CD4-positive, alpha-beta T cell treated with Interleukin-6 at 100 ng/mL for 8 hours (primary cell): ENCODE measurements around the gene RALA.
"Not testable (repeated sequence)": the region's sequence is repeated elsewhere in the genome, so short reads cannot be mapped to it uniquely, and the experiment has no call there.

Source experiments
- DNase-seq: peaks from one replicate; pipeline ENCODE4 v3.0.0-alpha.2; 2020; ENCODE audit warnings: mixed read lengths, low spot score

Gene RALA

DNA sequence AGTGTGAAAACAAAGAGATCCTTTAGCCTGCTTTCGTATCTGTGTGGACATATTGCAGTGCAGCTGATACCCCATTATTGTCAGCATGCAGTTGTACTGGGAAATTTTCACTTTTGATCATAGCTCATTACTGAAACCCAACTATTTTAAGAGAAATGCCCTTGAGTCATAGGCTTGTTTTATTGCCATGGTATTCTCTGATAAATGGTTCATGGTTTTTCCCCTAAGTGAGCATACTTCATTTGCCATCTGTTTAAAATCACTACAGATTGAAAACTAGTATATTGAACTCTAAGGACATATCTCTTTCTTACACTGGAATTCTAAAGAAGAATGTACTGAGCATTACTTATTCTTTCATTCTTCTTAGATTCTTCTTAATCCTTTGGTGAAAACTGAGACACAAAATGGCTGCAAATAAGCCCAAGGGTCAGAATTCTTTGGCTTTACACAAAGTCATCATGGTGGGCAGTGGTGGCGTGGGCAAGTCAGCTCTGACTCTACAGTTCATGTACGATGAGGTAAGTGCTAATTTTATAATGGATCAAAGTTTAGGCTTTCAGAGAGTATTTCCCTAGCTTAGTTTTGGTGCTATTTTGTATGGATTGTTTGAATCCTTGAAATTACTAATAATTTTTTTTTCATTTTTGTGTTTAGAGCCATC, 63.0 kb downstream of the RALA start:
- DNase-seq: no peak

DNA sequence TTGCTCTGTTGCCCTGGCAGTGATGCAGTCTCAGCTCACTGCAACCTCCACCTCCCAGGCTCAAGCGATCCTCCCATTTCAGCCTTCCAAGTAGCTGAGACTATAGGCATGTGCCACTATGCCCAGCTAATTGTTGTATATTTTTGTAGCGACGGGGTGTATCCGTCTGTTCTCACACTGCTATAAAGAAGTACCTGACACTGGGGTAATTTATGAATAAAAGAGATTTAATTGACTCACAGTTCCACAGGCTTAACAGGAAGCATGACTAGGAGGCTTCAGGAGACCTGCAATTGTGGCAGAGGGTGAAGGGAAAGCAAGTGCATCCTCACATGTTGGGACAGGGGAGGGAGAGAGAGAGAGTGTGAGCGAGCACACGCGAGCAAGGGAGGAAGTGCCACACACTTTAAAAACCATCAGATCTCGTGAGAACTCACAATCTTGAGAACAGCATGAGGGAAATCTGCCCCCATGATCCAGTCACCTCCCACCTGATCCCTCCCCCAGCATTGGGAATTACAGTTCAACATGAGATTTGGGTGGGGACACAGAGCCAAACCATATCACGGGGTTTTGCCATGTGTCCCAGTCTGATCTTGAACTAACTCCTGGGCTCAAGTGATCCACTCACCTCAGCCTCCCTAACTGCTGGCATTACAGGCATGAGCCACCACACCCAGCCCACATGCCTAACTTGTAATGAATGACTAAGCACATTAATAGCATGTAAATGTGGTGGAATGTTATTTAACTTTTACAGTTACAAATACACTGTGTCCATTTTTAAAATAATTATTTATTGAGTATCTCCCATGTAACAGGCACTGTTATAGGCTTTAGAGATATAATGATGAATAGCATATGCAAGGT, 65.5 kb downstream of the RALA start:
- DNase-seq: no peak

DNA sequence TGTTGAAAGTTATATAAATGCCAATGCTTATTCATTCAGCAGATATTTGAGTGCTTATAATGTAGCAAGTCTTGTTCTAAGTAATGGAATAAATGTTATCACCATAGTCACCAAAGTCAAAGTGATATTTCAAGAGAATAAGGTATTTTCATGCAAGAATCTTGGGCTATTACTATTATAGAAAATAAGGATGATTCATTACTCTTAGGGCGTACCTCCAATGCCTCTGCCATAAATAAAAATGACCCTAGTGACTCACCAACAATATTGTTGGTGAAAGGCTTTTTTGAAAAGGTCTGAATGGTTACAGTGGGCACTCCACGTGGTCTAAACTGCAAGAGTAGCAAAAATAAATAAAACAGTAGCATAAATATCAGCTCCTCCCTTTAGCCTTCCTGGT, 68.4 kb downstream of the RALA start:
- DNase-seq: no peak

DNA sequence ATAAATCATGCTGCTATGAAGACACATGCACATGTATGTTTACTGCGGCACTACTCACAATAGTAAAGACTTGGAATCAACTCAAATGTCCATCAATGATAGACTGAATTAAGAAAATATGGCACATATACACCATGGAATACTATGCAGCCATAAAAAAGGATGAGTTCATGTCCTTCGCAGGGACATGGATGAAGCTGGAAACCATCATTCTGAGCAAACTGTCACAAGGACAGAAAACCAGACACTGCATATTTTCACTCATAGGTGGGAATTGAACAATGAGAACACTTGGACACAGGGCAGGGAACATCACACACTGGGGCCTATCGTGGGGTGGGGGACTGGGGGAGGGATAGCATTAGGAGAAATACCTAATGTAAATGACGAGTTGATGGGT, 69.7 kb downstream of the RALA start:
- DNase-seq: not testable (repeated sequence)

DNA sequence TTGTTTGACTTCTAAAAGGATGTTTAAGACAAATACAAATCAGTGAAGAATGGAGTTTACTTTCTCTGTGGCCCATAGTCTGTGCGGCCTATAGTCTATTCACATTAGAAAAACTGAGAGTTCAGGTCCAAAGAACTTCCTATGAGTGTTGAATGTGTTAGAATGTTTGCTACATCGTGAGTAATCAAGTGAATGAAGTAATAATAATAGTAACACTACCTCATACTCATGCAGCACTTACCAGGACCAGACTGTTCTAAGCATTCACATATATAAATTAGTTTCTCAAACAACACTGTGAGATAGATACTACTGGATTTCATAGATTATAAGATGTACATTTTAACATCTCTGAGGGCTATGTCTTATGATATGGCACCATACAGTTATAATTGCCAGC, 70.4 kb downstream of the RALA start:
- no peak for DNase-seq

DNA sequence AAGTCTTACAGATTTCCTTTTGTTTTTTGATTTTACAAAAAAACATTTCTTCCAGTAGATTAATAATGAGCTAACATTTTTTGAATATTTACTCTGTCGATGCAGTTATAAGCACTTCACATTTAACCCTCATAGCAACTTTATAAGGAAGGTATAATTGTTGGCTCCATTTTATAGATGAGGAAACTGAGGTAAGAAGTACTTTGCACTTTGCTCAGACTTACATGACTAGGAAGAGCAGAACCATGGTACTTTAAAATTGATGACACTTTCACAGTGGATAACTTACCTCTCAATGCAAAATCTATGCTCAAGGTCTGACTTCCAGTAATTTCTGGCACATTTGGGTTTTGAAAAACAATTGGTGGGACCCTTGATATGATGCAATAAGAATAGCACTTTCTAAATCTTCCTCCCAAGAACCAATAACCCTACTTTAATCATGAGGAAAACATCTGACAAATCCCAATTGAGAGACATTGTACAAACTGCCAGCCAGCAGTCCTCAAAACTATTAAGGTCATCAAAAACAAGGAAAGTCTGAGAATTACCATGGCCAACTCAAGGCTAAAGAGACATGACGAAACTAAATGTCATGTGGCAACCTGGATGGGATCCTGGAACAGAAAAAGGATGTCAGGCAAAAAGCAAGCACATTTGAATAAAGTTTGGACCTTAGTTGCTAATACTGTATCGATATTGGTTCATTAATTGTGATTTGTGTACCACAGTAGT, 72.6 kb downstream of the RALA start:
- no peak for DNase-seq

DNA sequence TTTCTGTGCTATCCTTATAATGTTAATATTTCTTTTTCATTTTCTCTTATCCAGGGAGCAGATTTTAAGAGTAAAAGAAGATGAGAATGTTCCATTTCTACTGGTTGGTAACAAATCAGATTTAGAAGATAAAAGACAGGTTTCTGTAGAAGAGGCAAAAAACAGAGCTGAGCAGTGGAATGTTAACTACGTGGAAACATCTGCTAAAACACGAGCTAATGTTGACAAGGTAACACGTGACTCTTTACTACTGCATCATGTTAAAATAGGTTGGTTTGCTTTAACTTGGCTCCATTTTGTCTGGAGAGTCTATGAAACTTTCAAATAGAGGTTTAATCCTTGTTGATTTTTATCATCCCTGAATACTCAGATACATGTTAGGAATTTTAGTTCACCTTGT, 73.3 kb downstream of the RALA start:
- DNase-seq: no peak

DNA sequence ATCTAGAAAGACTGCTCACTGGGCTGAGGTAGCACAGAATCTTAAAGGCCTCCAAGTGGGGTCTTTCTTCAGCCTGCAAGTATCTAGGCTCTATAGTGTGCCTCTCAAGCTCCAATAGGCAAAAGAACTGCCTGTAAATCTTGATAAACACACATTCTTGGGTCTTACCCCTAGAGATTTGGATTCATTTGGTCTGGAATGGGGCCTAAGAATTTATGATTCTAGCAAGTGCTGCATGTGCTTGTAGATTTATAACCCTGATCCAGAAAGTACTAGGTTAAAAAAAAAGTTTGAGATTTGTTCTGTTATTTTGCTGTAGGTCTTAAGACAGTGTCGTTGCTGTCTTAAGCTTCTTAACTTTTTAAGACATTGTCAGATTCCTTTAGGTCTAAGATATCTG, 74.1 kb downstream of the RALA start:
- no peak for DNase-seq

DNA sequence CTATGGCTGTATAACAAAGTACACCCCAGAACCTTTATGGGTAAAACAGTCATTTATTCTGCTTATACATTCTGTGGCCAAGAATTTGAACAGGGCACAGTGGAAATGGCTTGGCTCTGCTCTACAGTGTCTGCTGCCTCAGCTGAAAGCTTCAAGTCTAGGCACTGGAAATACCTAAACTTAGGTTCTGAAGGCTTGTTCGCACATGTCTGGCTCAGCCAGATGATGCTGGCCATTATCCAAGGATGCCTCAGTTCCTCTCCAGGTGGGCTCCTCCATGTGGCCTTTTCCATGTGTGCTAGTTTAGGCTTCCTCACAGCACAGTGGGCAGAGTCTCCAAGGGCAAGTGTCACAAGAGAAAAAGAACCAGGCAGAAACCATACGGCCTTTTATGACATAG, 76.8 kb downstream of the RALA start:
- no peak for DNase-seq

DNA sequence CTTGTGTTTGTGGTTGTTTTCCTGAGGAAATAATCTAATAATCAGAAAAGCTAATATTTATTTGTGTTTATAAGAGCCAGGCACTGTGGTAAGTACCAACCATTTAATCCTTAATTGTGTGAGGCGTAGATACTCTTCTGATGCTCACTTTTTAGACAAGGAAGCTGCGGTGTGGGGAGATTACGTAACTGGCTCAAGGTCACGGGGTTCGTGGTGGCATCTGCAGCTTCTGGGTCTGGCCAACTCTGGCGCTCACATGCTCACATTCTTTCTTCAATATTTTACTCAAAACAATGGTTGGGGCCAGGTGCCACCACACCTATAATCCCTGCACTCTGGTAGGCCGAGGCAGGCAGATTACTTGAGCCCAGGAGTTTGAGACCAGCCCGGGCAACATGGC, 77.6 kb downstream of the RALA start:
- no peak for DNase-seq

DNA sequence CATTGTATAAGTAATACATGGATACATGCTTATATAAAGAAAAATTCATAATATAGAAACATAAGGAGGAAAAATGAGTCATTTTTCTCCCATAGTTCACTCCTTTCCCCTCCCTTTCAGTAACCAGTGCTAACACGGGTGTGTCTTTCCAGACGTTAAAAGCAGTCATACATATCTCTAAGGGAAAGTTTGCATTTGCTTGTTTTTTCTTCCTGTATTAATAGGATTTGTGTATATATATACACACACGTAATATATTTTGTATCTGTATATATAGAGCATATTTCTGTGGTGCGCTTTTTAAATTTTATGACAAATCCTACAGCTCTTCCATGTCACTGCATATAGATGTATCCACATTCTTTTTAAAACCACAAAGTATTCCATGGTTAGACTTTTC, 78.8 kb downstream of the RALA start:
- DNase-seq: no peak

DNA sequence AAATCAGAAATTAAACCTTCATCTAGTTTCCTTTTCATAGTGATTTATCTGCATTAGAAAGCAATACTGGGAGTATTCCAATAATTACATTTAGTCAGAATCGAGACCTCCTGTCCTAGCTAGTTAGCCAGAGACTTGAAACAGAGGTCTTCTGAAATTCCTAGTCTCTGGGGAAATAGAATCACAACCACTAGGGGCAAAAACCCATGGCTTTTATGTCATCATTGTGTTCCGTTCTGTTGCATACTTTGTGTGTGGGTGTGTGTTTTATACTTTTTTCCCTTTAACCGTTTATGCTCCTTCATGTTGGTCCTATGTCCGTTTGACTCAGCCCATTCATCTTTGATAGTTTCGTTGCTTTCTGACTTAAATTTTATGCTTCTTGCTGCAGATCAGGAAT, 79.8 kb downstream of the RALA start:
- no peak for DNase-seq

DNA sequence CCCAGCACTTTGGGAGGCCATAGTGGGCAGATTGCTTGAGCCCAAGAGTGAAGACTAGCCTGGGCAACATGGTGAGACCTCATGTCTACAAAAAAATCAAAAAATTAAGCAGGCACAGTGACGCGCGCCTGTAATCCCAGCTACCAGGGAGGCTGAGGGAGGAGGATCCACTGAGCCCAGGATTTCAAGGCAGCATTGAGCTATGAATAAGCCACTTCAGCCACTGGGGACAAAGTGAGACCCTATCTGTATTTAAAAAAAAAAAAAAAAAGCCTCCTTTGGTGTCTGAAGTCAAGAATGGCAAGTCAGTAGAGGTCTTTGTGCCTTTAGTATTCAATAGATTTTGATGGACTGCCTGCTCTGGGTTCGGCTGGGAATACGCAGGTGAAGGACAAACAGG, 85.7 kb downstream of the RALA start:
- DNase-seq: no peak

DNA sequence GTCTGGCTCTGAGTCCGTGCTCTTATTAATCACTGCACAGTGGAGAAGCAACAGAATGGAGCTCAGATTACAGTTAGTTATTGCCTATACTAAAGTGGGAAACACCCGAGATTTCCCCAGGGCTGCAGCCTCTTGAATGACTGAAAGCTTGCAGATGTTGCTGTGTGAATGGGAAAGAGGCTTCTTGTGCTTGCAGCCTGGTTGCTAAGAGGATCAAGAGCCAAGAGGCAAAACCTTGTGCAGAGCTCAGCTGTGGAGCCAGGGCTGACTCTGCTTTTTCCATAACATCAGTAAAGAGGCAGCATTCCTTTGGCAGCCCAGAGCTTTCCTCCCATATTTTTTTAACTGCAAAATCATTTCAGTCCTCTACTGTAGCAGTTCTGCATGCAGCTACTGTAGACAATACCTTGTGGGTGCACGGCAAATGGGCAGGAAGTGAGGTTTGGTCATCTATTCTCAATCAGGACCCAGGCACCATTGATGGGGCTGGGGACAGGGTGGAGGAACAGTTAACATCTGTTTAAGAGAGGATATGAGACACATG, 86.5 kb downstream of the RALA start:
- no peak for DNase-seq

DNA sequence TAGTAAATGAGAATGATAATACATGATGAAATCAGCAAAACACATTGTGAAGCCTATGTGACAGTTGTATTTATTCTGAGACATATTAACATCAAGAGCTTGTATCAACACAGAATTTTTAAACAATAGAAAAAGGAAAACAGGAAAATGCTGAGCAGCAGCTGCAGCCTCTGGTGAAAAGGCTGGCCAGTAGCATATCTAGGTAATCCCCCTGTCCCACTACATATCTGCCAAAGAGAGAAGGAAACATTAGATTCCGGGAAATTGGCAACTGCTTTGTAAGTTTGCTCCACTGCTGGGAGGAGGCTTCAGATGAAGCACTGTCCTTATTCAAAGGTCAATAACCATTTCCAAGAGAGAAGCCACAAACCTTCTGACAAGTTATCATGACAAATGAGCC, 89.4 kb downstream of the RALA start:
- no peak for DNase-seq

DNA sequence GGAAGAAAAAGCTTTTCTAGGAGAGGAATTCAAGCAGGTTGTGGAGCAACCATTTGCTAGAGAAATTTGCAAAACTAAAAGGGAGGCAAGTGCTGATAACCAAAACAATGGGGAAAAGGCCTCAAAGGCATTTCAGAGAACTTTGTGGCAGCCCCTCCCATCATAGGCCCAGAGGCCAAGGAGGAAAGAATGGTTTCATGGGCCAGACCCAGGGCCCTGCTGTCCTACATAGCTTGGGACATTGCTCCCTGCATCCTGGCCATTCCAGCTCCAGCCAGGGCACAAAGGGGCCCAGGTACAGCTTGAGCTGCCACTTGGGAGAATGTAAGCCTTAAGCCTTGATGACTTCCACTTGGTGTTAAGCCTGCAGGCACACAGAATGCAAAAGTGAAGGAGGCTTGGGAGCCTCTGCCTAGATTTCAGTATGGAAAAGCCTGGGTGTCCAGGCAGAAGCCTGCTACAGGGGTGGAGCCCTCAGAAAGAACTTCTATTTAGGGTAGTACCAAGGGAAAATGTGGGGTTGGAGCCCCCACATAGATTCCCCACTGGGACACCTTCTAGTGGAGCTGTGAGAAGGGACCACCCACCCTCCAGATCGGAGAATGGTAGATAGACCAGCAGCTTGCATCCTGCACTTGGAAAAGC, 91.2 kb downstream of the RALA start:
- DNase-seq: no peak

DNA sequence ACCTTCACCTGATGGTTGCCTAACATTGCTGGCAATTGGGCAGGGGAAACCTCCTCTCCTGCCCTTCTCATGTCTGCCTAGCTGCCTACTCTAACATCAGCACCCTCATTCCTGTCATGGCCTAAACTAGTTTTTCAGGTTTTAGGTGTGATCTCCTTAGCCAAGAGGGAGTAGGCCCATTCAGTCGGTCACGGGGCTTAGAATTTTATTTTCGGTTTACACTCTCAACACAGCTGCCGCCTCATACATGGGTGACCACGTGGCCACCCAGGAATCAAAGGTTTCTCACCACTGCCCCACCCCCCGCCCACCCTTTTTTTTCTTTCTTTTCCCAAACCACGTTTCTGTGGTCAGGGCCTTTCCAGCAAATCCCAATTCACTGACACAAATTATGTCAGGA, 97.2 kb downstream of the RALA start:
- no peak for DNase-seq

DNA sequence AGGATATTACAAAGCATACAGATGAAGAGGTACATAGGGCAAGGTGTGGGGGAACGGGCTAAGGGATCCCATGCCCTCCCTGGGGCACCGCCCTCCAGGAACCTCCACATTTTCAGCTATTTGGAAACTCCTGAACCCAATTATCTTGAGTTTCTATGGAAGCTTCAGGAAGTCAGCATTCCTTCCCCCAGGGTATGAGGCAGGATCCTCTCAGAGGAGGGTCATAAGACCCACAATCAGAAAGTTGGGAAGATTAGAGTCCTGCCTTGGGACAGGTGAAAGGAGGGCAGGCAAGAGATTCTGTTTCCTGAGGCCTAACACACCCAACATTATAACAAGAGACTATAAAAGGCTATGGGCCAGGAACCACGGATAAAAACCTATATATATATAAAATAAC, 98.0 kb downstream of the RALA start:
- DNase-seq: no peak

DNA sequence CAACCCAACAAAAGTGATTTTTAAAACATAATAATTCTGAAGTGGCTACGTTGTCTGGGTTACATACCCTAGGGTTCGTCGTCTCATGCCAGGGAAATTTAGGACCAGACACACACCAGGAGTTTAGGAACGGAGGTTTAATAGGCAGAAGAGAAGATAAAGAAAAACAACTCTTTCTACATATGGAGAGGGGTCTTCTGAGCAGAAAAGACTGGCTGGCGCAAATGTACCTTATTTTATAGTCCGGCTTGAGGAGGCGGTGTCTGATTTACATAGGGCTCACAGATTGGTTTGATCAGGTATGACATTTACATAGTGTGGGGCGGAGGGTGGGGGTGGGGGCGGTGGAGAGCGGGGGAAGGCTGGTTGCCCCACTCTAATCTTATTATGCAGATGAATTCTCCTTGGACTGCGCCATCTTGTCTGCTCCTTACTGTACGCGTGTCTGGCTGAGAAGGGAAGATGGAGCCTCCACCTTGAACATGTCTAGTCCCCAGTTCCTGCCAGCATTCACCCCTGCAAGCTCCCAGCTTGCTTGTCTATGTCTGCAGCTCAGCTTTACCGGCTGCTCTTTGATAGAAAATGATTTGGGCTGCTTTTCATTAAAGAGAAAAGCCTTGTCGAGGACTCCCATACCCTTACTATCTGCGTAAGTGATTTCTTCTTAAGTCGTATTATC, 98.7 kb downstream of the RALA start:
- no peak for DNase-seq

DNA sequence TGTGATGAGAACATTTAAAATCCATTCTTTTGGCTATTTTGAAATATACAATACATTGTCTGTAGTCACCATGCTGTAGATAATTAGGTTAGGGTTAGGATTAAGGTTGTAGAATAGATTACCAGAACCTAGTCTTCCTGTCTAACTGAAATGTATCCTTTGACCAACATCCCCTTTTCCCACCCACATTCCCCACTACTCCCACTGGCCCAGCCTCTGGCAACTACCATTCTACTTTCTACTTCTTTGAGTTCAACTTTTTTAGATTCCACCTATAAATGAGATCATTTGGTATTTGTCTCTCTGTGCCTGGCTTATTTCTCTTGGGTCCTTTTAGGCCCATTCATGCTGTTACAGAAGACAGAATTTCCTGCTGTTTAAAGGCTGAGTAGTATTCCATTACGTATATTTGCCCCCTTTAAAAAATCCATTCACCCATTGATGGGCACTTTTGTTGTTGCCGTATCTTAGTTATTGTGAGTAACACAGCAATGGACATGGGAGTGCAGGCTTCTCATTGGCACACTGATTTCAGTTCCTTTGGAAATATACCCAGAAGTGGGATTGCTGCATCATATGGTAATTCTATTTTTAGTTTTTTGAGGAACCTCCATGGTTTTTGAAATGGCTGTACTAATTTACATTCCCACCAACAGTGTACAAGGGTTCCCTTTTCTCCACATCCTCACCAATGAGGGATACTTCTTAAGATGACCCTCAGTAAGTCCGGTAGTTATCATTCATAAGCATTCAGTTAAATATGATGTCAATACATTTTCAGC, 104.0 kb downstream of the RALA start:
- no peak for DNase-seq
